ENCODE results near the gene TLCD4. TPM values are rescaled to one million over a fixed set of nuclear protein-coding genes. Genes with fewer than 3 reads are reported as not detected.

TLCD4 gene
- total RNA-seq, 1 experiment from 2014 or later: 2.0 TPM

DNA sequence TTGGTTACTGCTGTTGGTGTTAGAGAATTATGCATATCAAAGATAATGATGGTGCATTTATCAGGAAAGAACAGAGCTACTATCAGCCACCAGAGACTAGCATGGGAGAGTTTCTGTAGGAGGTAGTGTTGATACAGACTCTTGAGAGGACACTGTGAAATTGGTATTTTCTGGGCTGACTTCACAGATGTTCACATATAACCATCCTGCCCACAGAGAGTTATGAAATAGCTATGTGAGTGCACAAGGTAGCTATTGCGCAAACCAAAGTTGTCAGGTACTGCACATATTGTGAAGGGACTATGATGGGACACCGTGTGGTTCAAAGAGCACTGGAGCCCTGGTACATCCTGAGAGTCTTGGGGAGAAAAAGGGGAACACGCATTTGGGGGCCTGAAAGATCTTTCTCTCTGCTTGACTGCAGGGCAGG is 1.4 kb upstream of the TLCD4 start:
- no peaks in the 10 kb centered on the region for H3K36me3 Mint-ChIP-seq
- ChIA-PET POLR2A (no interaction called here), CTCF (interaction anchor here (0.8 to 6.0 kb wide), 5 partner anchors 11 to 261 kb away, joined by 3 to 71 read pairs (median 12); partner anchors contain the start of gene RWDD3)
- peaks cover 19% of the 10 kb centered on the region for H3K27me3 Mint-ChIP-seq (ENCODE audit: low read depth)
- no peaks in the 10 kb centered on the region for H3K9me3 Mint-ChIP-seq
- no peak for ATAC-seq
- DNase-seq (ENCODE audit: low spot score): no peak
- TF ChIP-seq, protein P1, sequence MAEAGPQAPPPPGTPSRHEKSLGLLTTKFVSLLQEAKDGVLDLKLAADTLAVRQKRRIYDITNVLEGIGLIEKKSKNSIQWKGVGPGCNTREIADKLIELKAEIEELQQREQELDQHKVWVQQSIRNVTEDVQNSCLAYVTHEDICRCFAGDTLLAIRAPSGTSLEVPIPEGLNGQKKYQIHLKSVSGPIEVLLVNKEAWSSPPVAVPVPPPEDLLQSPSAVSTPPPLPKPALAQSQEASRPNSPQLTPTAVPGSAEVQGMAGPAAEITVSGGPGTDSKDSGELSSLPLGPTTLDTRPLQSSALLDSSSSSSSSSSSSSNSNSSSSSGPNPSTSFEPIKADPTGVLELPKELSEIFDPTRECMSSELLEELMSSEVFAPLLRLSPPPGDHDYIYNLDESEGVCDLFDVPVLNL (CRISPR knock-in tag; IDR thresholded peaks at IDR 0.05; ENCODE audit: borderline replicate concordance, low read depth): no peak
- no peak for TF ChIP-seq ELF4 (CRISPR knock-in tag; IDR thresholded peaks at IDR 0.05; ENCODE audit: low read depth)
- no peak for TF ChIP-seq NFE2L1 (CRISPR knock-in tag; IDR thresholded peaks at IDR 0.05)
- no peak for TF ChIP-seq ETV6 (CRISPR knock-in tag; IDR thresholded peaks at IDR 0.05)
- no peak for TF ChIP-seq SMAD3 (CRISPR knock-in tag; IDR thresholded peaks at IDR 0.05; ENCODE audit: borderline replicate concordance)
- TF ChIP-seq, protein P2, sequence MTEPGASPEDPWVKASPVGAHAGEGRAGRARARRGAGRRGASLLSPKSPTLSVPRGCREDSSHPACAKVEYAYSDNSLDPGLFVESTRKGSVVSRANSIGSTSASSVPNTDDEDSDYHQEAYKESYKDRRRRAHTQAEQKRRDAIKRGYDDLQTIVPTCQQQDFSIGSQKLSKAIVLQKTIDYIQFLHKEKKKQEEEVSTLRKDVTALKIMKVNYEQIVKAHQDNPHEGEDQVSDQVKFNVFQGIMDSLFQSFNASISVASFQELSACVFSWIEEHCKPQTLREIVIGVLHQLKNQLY (CRISPR knock-in tag; IDR thresholded peaks at IDR 0.05): no peak
- no peak for TF ChIP-seq KAT7 (CRISPR knock-in tag; IDR thresholded peaks at IDR 0.05; ENCODE audit: borderline replicate concordance)
- TF ChIP-seq, protein P3, sequence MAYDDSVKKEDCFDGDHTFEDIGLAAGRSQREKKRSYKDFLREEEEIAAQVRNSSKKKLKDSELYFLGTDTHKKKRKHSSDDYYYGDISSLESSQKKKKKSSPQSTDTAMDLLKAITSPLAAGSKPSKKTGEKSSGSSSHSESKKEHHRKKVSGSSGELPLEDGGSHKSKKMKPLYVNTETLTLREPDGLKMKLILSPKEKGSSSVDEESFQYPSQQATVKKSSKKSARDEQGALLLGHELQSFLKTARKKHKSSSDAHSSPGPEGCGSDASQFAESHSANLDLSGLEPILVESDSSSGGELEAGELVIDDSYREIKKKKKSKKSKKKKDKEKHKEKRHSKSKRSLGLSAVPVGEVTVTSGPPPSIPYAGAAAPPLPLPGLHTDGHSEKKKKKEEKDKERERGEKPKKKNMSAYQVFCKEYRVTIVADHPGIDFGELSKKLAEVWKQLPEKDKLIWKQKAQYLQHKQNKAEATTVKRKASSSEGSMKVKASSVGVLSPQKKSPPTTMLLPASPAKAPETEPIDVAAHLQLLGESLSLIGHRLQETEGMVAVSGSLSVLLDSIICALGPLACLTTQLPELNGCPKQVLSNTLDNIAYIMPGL (CRISPR knock-in tag; IDR thresholded peaks at IDR 0.05): no peak
- TF ChIP-seq MXD4 (CRISPR knock-in tag; IDR thresholded peaks at IDR 0.05; ENCODE audit: borderline replicate concordance): no peak
- TF ChIP-seq, protein P4, sequence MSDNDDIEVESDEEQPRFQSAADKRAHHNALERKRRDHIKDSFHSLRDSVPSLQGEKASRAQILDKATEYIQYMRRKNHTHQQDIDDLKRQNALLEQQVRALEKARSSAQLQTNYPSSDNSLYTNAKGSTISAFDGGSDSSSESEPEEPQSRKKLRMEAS (CRISPR knock-in tag; IDR thresholded peaks at IDR 0.05): no peak
- TF ChIP-seq, protein P5, sequence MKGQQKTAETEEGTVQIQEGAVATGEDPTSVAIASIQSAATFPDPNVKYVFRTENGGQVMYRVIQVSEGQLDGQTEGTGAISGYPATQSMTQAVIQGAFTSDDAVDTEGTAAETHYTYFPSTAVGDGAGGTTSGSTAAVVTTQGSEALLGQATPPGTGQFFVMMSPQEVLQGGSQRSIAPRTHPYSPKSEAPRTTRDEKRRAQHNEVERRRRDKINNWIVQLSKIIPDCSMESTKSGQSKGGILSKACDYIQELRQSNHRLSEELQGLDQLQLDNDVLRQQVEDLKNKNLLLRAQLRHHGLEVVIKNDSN (CRISPR knock-in tag; IDR thresholded peaks at IDR 0.05): no peak
- H3K4me1 Mint-ChIP-seq: peaks cover 20% of the 10 kb centered on the region
- H3K27ac Mint-ChIP-seq: no peak overlapping the region
- H3K4me3 Mint-ChIP-seq: no peak overlapping the region

DNA sequence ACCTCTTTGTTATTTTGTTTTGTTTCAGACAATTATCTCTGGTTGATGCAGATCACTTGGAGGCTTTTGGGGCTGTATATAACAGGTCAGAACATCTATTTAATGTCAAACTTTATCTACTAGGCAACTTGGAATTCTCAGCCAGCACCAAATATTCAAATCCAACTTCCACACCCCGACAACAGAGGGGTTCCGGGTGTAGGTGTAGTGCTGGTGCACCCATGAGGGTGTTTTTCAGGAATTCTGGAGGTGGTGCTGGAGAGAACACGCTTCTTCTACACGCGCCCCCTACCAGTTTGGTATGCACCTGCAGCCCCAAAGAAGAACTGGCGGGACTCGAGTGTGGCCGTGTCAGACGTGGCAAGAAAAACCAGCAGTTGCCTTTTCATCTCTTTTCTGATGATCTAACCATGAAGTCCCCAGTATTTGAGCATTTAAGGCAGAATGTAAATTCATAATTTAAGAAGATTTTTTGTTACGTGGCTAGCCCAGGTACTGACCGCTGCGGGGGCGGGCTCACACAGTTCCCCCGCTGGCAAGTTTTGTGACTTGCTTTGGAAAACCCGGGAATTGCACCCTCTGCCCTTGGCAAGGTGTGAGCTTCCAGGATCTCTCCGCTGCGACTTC is 462 bp upstream of the TLCD4 start:
- Mint-ChIP-seq H3K36me3 (no peaks in the 10 kb centered on the region), H3K4me3 (peak overlapping the region; percentile 92), H3K4me1 (peaks cover 20% of the 10 kb centered on the region), H3K27me3 (ENCODE audit: low read depth) (peaks cover 19% of the 10 kb centered on the region), H3K9me3 (no peaks in the 10 kb centered on the region), H3K27ac (peak overlapping the region; percentile 83)
- CTCF ChIA-PET: interaction anchor here (0.7 to 6.0 kb wide), 11 partner anchors 14 to 262 kb away, joined by 3 to 71 read pairs (median 4); partner anchors contain the start of genes ALG14 and RWDD3
- POLR2A ChIA-PET: interaction anchor here (0.8 kb wide), 2 partner anchors 37 to 117 kb away, joined by 3 to 7 read pairs; partner anchors contain the start of gene RWDD3
- peak; percentile 74 for ATAC-seq
- TF ChIP-seq, protein P6, sequence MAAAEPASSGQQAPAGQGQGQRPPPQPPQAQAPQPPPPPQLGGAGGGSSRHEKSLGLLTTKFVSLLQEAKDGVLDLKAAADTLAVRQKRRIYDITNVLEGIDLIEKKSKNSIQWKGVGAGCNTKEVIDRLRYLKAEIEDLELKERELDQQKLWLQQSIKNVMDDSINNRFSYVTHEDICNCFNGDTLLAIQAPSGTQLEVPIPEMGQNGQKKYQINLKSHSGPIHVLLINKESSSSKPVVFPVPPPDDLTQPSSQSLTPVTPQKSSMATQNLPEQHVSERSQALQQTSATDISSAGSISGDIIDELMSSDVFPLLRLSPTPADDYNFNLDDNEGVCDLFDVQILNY (CRISPR knock-in tag; IDR thresholded peaks at IDR 0.05): no peak
- TF ChIP-seq, protein P7, sequence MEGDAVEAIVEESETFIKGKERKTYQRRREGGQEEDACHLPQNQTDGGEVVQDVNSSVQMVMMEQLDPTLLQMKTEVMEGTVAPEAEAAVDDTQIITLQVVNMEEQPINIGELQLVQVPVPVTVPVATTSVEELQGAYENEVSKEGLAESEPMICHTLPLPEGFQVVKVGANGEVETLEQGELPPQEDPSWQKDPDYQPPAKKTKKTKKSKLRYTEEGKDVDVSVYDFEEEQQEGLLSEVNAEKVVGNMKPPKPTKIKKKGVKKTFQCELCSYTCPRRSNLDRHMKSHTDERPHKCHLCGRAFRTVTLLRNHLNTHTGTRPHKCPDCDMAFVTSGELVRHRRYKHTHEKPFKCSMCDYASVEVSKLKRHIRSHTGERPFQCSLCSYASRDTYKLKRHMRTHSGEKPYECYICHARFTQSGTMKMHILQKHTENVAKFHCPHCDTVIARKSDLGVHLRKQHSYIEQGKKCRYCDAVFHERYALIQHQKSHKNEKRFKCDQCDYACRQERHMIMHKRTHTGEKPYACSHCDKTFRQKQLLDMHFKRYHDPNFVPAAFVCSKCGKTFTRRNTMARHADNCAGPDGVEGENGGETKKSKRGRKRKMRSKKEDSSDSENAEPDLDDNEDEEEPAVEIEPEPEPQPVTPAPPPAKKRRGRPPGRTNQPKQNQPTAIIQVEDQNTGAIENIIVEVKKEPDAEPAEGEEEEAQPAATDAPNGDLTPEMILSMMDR (IDR thresholded peaks at IDR 0.05): peak; percentile 58
- peak; percentile 73 for DNase-seq (ENCODE audit: low spot score)
